Suppressor macrophage treated with lipopolysaccharide for 1 hour (primary cell): ENCODE results near the gene PLEKHG4B.
A peak's percentile ranks its signal among the peaks of the same experiment; 100 is the strongest.

Experiments used
- DNase-seq, 3 donors: peaks; one replicate each; pipeline ENCODE4 v3.0.0-alpha.2; 2020 to 2022

The PLEKHG4B gene

GRCh38 chr5:172421-172820, 80.5 kb downstream of the PLEKHG4B start:
- DNase-seq = no peak

GRCh38 chr5:172841-173251, 80.9 kb downstream of the PLEKHG4B start:
- no peak for DNase-seq

GRCh38 chr5:173392-174290, 81.7 kb downstream of the PLEKHG4B start:
- no peak for DNase-seq

GRCh38 chr5:174291-174600, 82.3 kb downstream of the PLEKHG4B start:
- DNase-seq = no peak

- DNase-seq = no peak
Measured at GRCh38 chr5:174876-175465, 83.0 kb downstream of the PLEKHG4B start.

GRCh38 chr5:176296-176823, 84.4 kb downstream of the PLEKHG4B start:
- DNase-seq = no peak

- no peak for DNase-seq
Measured at GRCh38 chr5:178110-178509, 86.1 kb downstream of the PLEKHG4B start.

GRCh38 chr5:179401-179800, 87.4 kb downstream of the PLEKHG4B start:
- DNase-seq = no peak

- DNase-seq = no peak
Measured at GRCh38 chr5:180286-180918, 88.4 kb downstream of the PLEKHG4B start.

GRCh38 chr5:181160-181559, 89.2 kb downstream of the PLEKHG4B start:
- DNase-seq = no peak

GRCh38 chr5:181566-181965, 89.6 kb downstream of the PLEKHG4B start:
- DNase-seq = no peak

- no peak for DNase-seq
Measured at GRCh38 chr5:182126-182525, 90.2 kb downstream of the PLEKHG4B start.

- no peak for DNase-seq
Measured at GRCh38 chr5:184471-184870, 92.5 kb downstream of the PLEKHG4B start.

- DNase-seq = no peak
Measured at GRCh38 chr5:185095-186070, 93.4 kb downstream of the PLEKHG4B start.

- no peak for DNase-seq
Measured at GRCh38 chr5:186091-187041, 94.4 kb downstream of the PLEKHG4B start.

GRCh38 chr5:187042-187431, 95.1 kb downstream of the PLEKHG4B start:
- no peak for DNase-seq

- DNase-seq = no peak
Measured at GRCh38 chr5:187617-188451, 95.9 kb downstream of the PLEKHG4B start.

- peak; percentile 84 to 91 (median 89) for DNase-seq
Measured at GRCh38 chr5:188488-189481, 96.8 kb downstream of the PLEKHG4B start.

GRCh38 chr5:189486-189885, 97.5 kb downstream of the PLEKHG4B start:
- DNase-seq = no peak
